GM03348 (cell line): ENCODE results near the gene EHBP1.

Experiments used
- DNase-seq: peaks from one replicate; pipeline ENCODE4 v3.0.0; 2012; ENCODE audit warnings: low spot score

Gene EHBP1

DNA sequence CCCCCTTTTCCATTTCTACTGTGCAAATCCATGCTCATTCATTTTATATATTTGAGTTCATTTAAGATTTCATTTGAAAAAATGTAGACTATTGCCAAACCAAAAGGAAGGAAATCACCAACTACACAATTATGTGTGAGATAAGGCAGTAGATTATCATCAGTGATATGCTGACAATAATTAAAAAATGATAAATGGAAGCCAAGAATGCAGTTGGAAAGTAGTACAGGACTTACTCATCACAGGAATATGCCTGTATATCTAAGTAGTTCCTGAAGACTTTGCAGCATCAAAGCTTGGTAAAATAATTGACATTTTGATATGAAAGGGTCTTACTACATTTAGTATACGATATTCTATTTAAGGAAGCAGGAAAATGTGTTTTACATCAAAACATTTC, 179.0 kb downstream of the EHBP1 start:
- peak; percentile 30 for DNase-seq

DNA sequence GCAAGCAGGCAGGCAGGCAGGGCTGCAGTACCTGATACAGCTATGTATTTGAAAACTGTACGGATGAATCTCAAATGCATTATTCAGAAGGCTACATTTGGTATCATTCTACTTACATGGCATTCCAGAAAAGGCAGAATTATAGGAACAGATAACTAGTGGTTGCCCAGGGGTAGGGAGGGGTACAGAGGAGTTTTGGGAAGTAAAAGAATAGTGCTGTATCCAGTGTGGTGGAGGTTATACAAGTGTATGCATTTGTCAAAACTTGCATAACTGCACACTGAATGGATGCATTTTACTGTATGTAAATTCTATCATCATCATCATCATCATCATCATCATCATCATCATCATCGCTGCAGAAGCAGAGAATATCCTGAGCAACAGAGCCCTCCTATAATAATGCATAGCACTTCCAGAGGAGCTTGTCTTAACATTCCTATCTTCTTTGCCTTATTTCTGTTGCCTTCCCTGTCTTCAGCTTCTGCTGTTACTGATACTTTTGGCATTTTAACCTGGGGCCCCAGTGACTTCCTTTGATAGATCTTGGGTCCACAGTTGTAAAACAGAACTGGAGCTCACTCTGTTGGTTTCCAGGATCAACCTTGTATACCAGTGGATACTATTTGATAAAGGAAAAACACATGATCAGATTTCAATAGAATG, 189.6 kb downstream of the EHBP1 start:
- no peak for DNase-seq

DNA sequence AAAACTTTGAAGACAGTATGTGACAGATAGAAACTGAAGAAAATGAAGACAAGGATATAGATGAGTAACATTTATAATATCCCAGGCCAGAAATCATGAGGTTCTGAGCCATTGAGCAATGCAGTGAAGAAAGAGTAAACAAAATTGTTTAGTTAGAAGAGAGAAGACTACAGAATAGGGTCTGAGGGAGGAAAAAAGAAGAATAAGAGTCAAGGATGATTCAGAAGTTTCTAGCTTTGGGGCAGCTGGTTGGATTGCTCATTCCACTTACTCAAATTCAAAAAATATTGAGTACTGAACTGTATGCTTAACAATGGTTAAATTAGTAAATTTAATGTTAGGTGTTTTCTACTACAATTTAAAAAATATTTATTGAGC, 190.1 kb downstream of the EHBP1 start:
- DNase-seq, result no peak

DNA sequence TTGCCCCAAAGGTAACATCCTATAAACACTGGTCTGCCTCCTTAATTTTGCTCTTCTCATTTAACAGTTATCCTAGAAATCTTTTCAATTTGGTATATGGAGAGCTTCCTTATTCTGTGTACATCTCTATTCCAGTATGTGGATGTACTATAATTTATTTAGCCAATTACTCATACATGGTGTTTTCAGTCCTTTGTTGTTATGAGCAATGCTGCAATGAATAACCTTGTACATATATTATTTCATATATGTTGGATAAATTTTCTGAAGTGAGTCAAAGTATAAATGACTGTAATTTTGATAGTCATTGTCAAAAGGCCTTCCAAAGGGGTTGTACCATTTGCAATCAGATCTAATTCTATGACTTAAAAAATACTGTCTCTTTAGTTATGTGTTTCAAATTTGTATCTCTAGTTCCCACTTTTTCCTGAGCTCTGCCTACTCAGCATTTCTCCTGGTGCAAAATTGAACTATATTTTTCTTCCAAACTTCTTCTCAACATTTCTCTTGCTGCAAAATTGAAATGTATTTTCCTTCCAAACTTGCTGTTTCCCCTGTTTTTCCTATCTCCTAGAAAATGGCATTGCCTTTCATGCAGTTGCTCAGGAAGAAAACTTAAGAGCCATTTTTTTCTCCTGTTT, 191.8 kb downstream of the EHBP1 start:
- DNase-seq, result no peak

DNA sequence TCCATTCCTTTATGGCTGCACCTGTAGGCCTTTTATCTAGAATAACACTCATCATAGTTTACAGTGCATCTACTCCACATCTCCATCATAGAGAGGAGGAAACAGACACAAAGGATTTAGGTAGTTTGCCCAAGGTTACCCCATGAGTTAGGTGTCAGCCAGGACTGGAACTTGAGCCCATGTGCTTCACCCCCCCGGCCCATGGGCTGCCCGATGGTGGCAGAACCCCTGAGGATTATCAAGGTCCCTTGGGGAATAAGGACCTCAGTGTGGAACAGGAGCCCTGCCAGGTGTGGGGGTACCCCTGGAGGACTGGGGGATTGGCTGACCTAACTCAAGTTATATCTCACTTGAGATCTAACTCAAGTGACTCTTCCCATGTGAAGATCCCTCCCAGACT, 198.8 kb downstream of the EHBP1 start:
- DNase-seq, result no peak

DNA sequence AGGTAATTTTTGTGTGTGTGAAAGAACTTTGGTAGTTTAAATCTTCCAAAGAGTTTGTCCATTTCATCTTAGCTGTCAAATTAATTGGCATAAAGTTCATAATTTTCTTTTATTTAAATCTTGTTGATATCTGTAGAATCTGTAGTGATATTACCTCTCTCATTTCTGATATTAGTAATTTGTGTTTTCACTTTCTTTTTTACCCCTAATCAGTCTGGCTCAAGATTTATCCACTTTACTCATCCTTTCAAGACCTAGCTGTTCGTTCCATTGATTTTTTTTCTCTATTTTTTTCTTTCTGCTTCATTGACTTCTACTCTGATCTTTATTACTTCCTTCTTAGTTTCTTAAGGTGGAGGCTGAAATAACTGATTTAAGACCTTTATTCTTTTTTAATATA, 202.6 kb downstream of the EHBP1 start:
- no peak for DNase-seq

DNA sequence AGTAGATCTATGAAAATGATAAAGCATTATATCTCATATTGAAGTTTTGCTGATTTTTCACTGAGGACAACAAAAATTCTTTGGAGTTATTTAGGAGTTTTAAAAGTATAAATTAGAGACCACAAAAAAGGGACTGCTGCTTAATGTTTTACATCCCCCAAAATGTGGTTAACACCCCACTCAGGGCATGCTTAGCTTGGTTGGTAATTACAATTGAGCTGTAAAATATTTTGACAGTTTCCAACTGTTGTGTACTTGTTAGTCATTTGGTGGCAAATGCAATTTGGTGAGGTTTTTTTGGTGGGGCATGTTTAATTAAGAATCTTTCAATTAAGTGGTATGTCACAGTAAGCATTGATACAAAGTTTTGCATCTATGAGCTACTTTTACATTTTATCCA, 207.8 kb downstream of the EHBP1 start:
- DNase-seq, result no peak

DNA sequence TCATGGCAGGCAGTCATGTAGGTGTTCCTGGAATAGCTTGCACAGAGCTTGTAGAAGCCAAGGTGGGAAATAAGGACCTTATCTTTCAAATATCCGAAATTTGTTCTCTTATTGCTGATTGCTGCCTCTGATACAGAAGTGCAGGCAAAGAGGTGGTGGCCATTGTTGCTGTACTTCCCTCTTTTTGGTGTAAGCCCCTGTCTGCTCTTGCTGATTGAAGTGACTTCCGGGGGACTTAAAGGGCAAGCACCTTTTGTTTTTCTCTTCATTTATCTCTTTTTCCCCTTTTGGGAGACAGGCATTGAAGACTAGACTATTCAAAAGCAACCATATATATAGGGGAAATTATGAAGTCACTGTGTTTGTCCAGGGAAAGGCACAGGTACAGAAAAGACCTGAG, 213.5 kb downstream of the EHBP1 start:
- no peak for DNase-seq

DNA sequence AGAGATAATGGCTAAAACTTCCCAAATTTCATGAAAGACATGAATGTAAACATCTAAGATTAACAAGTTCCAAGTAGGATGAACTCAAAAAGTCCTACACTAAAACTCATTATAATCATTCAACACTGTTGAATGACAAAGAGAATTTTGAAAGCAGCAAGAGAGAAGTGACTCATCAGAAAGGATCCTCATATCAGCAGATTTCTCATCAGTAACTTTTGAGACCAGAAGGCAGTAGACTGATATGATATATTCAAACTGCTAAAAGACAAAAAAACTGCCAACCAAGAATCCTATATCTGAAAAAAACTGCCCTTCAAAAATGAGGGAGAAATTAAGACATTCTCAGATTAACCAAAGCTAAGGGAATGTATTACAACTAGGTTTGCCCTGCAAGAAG, 214.6 kb downstream of the EHBP1 start:
- DNase-seq, result no peak

DNA sequence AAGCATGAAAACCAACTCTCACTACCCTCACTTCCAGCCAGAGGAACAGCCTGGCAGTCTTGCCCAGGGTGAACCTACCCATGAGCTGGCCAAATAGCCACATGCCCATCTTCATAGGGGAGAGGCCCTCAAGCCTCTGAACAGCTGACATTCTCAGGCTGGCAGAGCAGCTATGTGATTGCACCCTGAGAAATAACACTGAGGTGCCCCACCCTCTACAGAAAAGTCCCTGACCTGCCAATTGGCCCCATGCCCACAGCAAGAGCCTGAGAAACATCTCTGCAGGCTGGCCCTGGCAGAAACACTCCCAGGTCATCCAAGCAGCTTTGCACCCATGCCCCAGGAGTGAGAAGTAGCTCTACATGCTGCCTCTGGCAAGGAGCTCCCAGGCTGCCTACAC, 217.7 kb downstream of the EHBP1 start:
- no peak for DNase-seq

DNA sequence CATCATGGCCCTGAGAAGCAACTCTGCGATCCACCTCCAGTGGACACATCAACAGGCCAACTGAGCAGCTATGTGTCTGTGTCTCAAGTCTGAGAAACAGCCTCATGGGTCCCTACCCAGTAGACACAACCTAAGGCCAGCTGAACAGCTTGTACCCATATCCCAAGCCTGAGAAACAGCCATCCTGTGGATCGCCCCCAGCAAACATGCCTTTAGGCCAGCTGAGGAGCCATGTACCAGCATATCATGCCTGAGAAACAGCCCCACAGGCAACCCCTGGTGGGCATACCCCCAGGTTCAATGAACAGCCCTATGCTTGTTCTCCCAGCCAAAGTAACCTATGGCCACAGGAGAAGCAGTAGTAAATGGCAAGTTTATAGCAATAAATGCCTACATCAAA, 218.4 kb downstream of the EHBP1 start:
- no peak for DNase-seq

DNA sequence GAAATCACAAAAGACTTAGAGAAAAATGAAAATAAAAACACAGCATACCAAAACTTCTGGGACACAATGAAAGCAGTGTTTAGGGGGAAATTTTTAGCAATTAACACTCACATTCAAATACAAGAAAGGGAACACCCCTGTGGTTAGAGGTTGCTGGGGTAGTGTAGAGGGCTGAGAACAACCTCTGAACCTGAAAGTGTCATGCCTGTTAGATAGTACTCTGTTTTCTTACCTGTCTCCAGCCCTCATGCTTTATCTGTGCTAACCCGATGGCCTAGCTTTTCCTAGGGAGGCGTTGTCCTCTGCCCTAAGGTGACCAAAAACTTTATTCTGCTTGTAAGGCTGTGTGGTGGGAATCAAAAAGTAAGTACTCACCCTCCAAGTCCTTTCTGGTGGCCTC, 222.5 kb downstream of the EHBP1 start:
- no peak for DNase-seq

DNA sequence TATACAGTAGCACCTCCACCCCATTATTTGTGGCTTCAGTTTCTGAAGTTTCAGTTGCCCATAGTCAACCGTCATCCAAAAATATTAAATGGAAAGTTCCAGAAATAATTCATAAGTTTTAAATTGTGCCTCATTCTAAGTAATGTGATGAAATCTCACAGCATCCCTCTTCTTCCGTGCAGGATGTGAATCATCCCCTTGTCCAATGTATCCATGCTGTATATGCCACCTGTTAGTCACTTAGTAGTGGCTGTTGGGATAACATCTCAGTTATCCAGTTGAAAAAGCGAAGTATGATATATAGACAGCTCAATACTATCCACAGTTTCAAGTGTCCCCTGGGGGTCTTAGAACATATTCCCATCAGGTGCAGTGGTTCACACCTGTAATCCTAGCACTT, 226.0 kb downstream of the EHBP1 start:
- no peak for DNase-seq

DNA sequence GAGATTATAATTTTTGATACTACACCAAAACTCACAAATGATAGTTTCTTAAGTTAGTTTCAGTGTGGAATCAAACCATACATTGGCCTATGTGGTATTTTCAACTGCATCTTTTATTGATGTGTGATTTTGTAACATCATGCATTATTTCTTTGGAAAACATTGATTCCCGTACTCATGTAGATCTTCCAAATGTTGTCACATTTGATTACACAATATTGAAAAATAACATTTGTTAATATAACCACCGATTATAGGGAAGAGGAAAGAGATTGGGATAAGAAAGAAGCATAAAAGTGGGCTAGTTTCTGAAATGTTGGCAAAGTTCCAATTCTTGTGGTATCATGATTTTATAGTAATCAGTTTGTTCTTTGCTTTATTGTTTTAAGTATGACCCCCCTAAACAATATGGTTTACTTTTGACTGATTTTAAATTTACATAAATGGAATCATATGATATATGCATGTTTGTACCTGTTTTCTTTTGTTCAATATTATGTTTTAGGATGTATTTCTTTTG, 227.9 kb downstream of the EHBP1 start:
- DNase-seq, result no peak

DNA sequence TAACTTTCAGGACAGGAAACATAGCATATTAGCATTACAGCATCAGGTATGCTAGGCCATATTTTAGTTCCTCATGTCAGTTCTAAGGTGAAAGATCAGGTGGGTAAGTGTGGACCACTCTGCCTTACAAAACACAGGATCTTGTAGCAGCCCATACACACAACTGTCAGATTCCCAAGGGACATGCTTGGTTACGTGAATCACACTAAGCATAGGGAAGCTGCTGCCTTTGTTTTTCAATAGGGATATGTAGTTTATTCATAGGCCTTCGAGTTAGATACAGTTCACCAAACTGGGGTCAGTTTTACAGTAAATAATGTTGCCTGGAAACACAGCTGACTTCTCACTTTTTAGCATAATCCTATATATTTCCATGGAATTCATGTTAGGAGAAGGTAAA, 229.0 kb downstream of the EHBP1 start:
- DNase-seq, result no peak

DNA sequence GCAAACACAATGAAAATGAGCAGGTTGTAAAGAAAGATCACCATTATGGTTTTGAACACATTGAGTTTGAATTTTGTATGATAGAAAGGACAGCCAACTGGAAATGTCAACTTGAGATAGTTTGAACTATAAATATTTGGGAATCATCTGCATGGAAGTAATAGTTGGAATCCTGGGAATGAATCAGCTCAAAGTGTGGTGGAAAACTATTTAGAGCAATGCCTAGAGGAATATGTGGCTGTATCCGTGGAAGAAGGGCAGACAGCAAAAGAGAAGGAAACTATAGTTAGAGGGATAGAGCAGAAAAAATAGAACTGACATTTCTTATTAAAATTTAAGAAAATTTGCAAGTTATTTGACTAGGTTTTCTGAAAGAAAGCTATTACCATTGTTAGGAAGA, 232.6 kb downstream of the EHBP1 start:
- DNase-seq, result peak; percentile 36

DNA sequence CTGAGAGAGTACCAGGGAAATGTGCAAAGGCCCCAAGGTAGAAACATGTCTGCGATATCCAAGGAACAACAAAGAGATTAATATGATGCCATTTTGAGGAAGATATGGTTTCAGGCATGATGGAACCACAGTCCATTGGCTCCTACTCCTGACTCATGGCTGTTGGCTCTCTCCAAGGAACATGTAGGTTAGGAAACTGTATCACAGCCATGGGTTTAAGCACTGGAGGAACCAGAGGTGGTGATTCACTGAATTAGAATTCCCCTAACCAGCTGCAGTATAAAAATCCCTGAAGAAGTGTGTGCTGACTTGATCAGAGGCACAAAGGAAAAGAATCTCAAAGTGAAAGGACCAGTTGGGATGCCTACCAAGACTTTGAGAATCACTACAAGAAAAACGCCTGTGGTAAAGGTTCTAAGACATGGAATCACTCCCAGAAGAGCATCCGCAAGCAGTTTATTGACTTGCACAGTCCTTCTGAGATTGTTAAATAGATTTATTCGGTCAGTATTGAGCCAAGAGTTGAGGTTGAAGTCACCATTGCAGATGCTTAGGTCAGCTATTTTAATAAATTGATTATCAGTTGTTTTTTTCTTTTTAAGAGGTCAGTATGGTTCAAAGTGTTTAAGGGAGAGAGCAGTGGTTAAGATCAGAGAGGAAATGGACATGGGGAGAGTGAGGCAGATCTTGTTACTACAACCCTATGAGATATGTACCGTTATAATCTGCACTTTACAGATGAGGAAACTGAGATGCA, 234.4 kb downstream of the EHBP1 start:
- peak; percentile 71 for DNase-seq

DNA sequence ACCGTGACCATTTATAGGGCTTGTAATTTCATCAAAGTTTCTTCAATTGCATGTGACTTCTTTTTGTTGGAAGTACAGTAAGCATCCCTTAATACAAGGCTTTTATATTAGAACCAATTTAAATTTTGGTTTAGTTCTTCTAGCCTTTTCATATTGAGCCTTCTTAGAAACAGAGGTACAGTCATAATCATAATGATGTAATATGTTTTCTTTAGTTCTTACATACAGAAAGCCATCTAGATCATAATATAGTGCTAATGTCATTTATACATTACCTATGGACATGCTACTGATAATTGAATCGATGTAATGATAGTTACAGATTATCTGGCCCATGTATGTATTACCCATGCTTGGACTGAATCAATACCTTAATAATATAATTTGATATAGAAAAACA, 235.2 kb downstream of the EHBP1 start:
- DNase-seq, result no peak

DNA sequence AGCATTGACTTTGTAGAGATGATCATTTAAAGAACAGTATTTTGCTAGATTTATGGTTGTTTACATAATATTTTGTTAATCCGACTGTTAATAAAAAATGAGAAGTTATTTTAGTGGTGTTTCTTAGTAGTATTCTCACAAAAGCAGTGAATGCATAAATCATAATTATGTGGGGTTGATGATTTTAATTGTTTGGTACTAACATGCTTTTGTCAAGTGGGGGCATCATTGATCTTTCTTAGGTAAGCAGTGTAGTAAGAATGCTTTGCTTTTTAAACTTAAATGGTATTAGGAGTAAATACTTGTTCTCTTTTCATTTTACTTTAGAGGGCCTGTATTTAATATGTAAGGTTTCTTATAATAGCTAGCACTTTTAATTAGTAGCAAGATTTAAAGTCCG, 235.9 kb downstream of the EHBP1 start:
- DNase-seq, result no peak

DNA sequence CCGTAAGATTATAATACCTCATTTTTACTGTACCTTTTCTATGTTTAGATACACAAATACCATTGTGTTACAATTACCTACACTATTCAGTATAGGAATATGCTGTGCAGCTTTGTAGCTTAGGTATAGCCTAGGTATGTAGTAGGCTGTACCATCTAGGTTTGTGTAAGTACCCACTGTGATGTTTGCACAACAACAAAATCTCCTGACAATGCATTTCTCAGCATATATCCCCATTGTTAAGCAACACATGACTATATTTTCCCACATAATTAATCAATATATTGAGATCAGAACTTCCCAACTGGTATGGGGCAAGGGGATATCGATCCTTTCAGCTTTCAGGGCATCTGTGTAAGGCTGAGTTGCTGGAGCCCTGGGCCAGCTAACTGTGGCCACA, 238.8 kb downstream of the EHBP1 start:
- DNase-seq, result no peak

DNA sequence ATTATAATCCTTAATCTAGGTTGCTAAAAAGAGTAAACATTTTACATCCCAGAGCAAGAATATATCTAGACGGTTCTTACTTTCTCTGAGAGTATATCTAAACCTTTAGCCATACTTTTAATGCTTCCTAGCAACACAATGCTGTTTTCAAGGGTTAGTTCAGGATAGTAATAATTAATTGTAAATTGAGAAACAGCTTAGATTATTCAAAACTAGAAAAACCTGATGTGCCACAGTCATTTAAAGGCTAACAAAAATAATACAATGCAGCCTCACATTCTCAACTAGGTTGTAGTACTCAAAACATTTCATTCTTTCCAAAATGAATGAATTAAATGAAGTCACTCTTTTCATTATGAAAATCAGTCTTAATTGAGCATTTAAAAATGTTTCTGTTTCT, 241.9 kb downstream of the EHBP1 start:
- no peak for DNase-seq

DNA sequence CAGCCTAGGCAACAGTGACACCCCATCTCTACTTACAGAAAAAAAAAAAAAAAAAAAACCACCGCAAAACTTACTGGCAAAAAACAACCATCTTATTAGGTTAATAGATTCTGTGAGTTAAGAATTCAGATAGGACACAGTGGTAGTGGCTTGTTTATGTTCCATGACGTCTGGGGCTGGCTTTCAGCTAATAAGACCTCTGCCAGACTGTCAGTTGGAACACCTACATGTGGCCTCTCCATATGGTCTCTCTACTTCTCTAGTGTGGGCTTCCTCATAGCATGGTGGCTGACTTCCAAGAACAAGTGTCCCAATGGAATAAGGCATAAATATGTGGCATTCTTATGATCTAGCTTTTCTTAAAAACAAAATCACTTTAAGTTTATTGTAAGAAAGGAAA, 251.1 kb downstream of the EHBP1 start:
- DNase-seq, result no peak

DNA sequence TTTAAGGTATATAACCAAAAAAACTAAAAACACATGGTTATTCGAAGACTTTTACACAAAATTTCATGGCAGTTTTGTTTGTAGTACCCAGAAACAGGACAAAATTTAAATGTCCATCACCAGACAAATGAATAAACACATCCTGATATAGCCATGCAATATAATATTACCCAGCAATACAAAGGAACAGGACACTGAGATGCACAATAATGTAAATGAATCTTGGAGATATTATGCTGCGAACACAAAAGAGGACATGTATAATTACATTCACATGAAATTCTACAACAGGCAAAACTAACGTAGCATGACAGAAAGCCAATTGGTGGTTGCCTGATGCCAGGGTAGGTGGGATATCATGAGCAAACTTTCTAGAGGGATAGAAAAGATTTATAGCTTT, 252.7 kb downstream of the EHBP1 start:
- DNase-seq, result no peak
